A204.1 (cell line): ENCODE data around the gene SNRPF.
A peak's percentile ranks its signal among the peaks of the same experiment; 100 is the strongest.
"Not testable (repeated sequence)": the region's sequence is repeated elsewhere in the genome, so short reads cannot be mapped to it uniquely, and the experiment has no call there.

ENCODE experiments used
- FAIRE-seq: peaks from 2 replicates; lab custom pipeline; 2012; peaks lifted over from hg19 to GRCh38; lab: Jason Lieb, UNC

SNRPF gene

GRCh38 chr12:95858451-95859343 lies at the start of gene SNRPF:
Gene SNRPF (plus strand): TSS chr12:95858952. CDS start chr12:95859074, 122 bp downstream.
- peak; percentile 94 for FAIRE-seq

- FAIRE-seq, result no peak
Observed at GRCh38 chr12:95809000-95809680, 49.6 kb upstream of the SNRPF start.

DNA sequence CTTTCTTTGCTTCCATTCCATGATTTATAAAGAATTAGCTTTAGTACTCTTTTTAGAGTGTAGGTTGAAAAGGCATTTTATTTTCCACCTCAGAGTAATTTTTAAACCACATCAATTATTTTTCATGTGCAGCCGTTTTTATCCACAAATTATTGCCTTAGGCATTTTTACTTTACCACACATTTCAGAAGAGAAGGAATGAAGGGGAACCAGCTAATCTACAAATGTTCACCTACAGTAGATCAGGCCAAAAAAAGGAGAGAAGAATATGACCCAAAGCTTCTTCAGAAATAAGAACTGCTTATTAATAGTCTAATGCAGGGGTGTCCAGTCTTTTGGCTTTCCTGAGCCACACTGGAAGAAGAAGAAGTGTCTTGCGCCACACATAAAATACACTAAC lies 48.3 kb upstream of the SNRPF start:
- FAIRE-seq, result no peak

GRCh38 chr12:95812155-95812554 lies 46.6 kb upstream of the SNRPF start:
- not testable (repeated sequence) for FAIRE-seq

- peak; percentile 97 for FAIRE-seq
Observed at GRCh38 chr12:95815632-95816212, 43.0 kb upstream of the SNRPF start.

GRCh38 chr12:95820096-95820703 lies 38.6 kb upstream of the SNRPF start:
- FAIRE-seq, result peak; percentile 77

GRCh38 chr12:95829395-95829794 lies 29.4 kb upstream of the SNRPF start:
- no peak for FAIRE-seq

- no peak for FAIRE-seq
Observed at GRCh38 chr12:95830335-95831089, 28.2 kb upstream of the SNRPF start.

- FAIRE-seq, result no peak
Observed at GRCh38 chr12:95834572-95834971, 24.2 kb upstream of the SNRPF start.

- FAIRE-seq, result no peak
Observed at GRCh38 chr12:95836185-95836609, 22.6 kb upstream of the SNRPF start.

DNA sequence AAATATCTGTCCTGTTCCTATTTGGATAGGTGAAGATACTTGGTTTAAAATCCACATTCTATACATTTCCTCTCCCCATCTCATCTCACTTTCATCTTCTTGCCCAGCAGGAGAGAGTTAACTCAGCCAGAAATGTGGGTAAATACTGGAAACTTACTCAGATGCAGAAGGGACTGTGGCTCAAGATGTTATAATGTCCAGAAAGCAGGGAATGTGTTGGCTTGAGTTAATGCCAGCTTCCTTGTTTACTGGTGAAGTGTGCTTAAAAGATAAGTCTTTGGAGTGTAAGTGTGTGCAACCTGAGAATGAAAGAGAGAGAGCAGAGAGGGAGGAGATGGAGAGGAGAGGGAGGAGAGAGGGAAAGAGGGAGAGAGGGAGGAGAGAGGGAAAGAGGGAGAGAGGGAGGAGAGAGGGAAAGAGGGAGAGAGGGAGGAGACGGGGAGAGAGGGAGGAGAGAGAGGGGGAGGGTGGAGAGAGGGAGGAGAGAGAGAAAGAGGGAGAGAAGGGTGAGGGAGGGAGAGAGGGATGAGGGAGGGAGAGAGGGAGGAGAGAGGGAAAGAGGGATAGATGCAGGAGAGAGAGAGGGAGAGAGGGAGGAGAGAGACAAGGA lies 22.0 kb upstream of the SNRPF start:
- no peak for FAIRE-seq

DNA sequence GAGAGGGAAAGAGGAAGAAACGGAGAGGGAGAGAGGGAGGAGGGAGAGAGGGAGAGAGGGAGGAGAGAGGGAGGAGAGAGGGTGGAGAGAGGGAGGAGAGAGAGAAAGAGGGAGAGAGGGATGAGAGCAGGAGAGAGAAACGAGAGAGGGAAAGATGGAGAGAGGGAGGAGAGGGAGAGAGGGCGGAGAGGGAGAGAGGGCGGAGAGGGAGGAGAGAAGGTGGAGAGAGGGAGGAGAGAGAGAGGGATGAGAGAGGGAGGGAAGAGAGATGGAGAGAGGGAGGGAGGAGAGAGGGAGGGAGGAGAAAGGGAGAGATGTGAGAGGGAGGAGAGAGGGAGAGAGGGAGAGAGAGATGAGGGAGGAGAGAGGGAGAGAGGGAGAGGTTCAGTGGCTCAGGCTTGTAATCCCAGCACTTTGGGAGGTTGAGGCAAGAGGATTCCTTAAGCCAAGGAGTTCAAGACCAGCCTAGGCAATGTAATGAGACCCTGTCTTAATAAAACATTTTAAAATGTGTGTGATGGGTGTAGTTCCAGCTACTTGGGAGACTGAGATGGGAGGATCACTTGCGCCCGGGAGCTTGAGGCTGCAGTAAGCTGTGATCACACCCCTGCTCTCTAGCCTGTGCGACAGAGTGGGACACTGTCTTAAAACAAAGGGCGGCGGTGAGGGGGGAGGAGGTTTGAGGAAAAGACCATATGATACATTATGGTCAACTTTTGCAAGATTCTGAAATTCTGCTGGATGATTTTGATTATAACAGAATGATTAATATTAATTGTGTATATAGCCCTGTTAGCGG lies 21.3 kb upstream of the SNRPF start:
- no peak for FAIRE-seq

GRCh38 chr12:95838125-95838524 lies 20.6 kb upstream of the SNRPF start:
- FAIRE-seq, result no peak

- not testable (repeated sequence) for FAIRE-seq
Observed at GRCh38 chr12:95842426-95842825, 16.3 kb upstream of the SNRPF start.

- peak; percentile 84 for FAIRE-seq
Observed at GRCh38 chr12:95848575-95849388, 10.0 kb upstream of the SNRPF start.

DNA sequence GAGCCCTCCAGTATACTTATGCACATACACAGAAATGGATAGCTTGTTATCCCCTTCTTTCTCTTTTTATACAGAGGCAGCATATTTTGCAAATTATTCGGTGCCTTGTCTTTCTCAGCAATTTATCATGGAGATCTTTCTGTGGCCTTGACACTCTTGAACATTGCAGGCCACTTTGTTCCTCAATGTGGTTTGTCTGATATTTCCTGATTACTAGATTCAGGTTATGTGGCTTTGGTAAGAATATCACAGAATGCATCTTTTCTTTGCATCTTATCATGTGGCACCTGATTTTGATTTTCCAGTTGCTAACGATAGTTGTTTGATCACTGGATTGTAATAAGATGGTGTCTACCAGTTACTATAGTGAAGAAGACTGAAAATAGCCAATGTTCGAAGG lies 7.1 kb upstream of the SNRPF start:
- FAIRE-seq, result no peak

DNA sequence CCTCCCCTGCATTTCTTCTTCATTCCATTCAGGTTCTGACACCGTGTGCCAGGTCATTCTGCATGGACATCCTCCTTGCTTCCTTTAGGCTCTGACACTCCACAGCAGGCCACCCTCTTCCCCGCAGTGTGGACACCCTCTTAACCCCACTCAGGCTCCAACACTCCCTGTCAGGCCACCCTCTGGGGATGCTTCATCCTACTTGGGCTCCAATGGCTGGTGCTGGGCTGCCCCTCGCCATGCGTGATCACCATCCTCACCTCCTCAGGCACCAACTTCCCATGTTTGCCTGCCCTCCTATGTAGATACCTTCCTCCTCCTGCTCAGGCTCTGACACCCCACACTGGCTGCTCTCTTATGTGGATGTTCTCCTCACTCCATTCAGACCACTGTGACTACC lies 6.6 kb upstream of the SNRPF start:
- no peak for FAIRE-seq

DNA sequence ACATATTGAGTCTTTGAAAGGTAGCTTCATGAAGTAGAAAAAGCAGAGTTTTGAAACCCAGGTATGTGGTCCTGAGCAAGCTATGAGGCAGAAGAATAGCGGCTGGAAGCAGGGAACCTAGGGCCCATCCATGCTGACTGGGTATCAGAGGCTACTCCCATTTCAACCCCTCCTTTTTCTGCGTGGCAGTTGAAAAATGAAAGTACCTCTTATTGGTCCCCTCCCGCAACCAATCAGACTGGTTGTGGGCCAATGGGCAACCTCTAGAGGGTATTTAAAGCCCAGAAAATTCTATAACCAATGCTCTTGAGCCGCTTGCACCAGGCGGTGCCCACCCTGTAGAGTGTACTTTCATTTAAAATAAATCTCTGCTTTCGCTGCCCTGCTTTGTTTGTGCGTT lies 1.6 kb upstream of the SNRPF start:
- FAIRE-seq, result no peak

- no peak for FAIRE-seq
Observed at GRCh38 chr12:95857799-95858198, 953 bp upstream of the SNRPF start.

- no peak for FAIRE-seq
Observed at GRCh38 chr12:95859344-95859816, 628 bp downstream of the SNRPF start.
